Activated T-helper 17 cell treated with anti-CD3 and anti-CD28 coated beads, Interleukin-2, amount 50 U/mL, for 72 hours (primary cell): ENCODE measurements around the gene PROM1. TPM values are rescaled to one million over a fixed set of nuclear protein-coding genes. Genes with fewer than 3 reads are reported as not detected.

Source experiments
- ATAC-seq: fragments of 150-1000 bp; cut with Tn5 transposase; replicated peaks from 2 replicates; pipeline ENCODE4 v1.10.0; 2021; ENCODE audit warnings: mild to moderate bottlenecking, moderate library complexity
- H3K27ac Mint-ChIP-seq: one replicate; pipeline ENCODE4 v1.8.0; 2022; ENCODE audit warnings: mixed read lengths
- H3K27me3 Mint-ChIP-seq: one replicate; pipeline ENCODE4 v1.8.0; 2022; ENCODE audit warnings: mixed read lengths
- H3K36me3 Mint-ChIP-seq: one replicate; pipeline ENCODE4 v1.8.0; 2022; ENCODE audit warnings: low read depth, mild to moderate bottlenecking, mixed read lengths
- H3K4me1 Mint-ChIP-seq: one replicate; pipeline ENCODE4 v1.8.0; 2022; ENCODE audit warnings: mixed read lengths
- H3K4me3 Mint-ChIP-seq: one replicate; pipeline ENCODE4 v1.8.0; 2022; ENCODE audit warnings: mild to moderate bottlenecking, mixed read lengths
- H3K9me3 Mint-ChIP-seq: one replicate; pipeline ENCODE4 v1.8.0; 2022; ENCODE audit warnings: mixed read lengths
- total RNA-seq, 2 donors: library from RNA; stranded (reverse); gene quantifications; one replicate each; pipeline ENCODE4 v1.2.3, GENCODE V29; 2022

The PROM1 gene
- total RNA-seq, 2 donors from 2014 or later, result 0.26 TPM; not detected in 1

GRCh38 chr4:16062601-16063000, 21.2 kb downstream of the PROM1 start:
- Mint-ChIP-seq H3K4me3 (no peak overlapping the region), H3K27ac (no peak overlapping the region), H3K9me3 (peaks cover 3% of the 10 kb centered on the region), H3K27me3 (peaks cover 17% of the 10 kb centered on the region), H3K36me3 (no peaks in the 10 kb centered on the region), H3K4me1 (no peaks in the 10 kb centered on the region)
- no peak for ATAC-seq

- Mint-ChIP-seq H3K4me1 (no peaks in the 10 kb centered on the region), H3K27me3 (peaks cover 45% of the 10 kb centered on the region), H3K4me3 (no peak overlapping the region), H3K27ac (no peak overlapping the region), H3K9me3 (no peaks in the 10 kb centered on the region), H3K36me3 (no peaks in the 10 kb centered on the region)
- no peak for ATAC-seq
These were observed 27.0 kb downstream of the PROM1 start for GRCh38 chr4:16056681-16057385.

DNA sequence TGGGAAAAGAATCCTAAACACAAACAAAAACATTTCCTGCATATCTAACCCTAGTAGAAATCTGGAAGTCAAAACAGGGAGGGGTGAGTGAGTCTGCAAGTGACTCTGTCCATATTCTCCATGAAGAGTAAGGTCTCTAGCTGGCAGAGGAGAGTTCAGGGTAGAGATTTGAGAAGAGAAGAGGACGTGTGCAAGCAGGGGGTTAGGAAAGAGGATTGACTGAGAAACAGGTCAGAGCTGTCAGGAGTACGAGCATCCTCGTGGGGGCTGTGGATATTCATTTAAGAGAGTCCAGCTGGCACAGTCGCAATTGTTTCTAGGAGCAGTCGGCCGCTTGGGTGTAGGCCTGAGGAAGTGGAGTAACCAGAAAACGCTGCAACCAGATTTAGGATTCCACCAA, 27.9 kb downstream of the PROM1 start:
- Mint-ChIP-seq H3K4me1 (no peaks in the 10 kb centered on the region), H3K9me3 (no peaks in the 10 kb centered on the region), H3K4me3 (no peak overlapping the region), H3K27ac (no peak overlapping the region), H3K36me3 (no peaks in the 10 kb centered on the region), H3K27me3 (peaks cover 46% of the 10 kb centered on the region)
- no peak for ATAC-seq

- Mint-ChIP-seq H3K4me1 (no peaks in the 10 kb centered on the region), H3K27me3 (peaks cover 49% of the 10 kb centered on the region), H3K36me3 (no peaks in the 10 kb centered on the region), H3K9me3 (no peaks in the 10 kb centered on the region), H3K4me3 (no peak overlapping the region), H3K27ac (no peak overlapping the region)
- ATAC-seq, result no peak
These were observed 28.4 kb downstream of the PROM1 start for GRCh38 chr4:16055471-16055870.

GRCh38 chr4:16052939-16053338, 30.9 kb downstream of the PROM1 start:
- no peaks in the 10 kb centered on the region for H3K4me1 Mint-ChIP-seq
- no peak for ATAC-seq
- peaks cover 45% of the 10 kb centered on the region for H3K27me3 Mint-ChIP-seq
- no peak overlapping the region for H3K27ac Mint-ChIP-seq
- no peak overlapping the region for H3K4me3 Mint-ChIP-seq
- no peaks in the 10 kb centered on the region for H3K9me3 Mint-ChIP-seq
- H3K36me3 Mint-ChIP-seq, result no peaks in the 10 kb centered on the region

DNA sequence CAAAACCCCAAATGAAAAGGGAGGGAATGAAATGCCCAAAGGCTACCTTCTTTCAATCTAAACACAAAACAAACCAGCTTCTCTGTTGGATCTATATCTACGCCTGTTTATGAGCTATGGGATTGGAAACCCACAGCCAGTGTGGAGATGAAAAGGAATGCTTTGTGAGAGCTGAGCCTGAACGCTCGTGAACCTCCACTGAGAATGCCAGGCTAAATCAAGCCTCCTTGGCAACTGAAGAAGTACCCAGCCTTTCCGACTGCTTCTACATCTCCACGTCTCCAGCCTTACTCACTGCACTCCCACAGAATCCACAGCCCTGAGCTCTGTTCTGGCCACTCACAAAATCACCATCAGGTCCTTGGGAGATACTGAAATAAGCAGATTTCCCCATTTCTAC, 31.8 kb downstream of the PROM1 start:
- no peaks in the 10 kb centered on the region for H3K36me3 Mint-ChIP-seq
- H3K27ac Mint-ChIP-seq, result no peak overlapping the region
- no peak for ATAC-seq
- H3K9me3 Mint-ChIP-seq, result no peaks in the 10 kb centered on the region
- no peak overlapping the region for H3K4me3 Mint-ChIP-seq
- no peaks in the 10 kb centered on the region for H3K4me1 Mint-ChIP-seq
- peaks cover 39% of the 10 kb centered on the region for H3K27me3 Mint-ChIP-seq

DNA sequence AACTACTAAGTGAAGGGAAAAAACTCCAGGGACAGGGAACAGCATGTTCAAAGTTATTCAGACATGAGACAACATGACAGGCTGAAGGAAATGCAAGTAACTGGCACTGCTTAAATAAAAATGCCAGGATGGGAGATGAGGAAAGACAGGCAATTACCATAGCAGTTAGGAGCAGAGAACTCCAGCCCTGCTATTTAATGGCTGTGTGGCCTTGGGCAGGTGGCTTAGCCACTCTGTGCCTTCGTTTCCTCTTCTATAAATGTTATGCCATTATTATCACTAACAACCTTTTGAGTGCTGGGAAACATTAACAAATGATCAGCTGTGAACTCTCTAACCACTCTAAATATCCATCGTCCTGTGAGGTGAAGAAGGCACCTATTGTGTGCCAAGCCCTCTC, 32.7 kb downstream of the PROM1 start:
- Mint-ChIP-seq H3K4me3 (no peak overlapping the region), H3K9me3 (no peaks in the 10 kb centered on the region), H3K36me3 (no peaks in the 10 kb centered on the region), H3K27me3 (peaks cover 34% of the 10 kb centered on the region), H3K27ac (no peak overlapping the region), H3K4me1 (no peaks in the 10 kb centered on the region)
- ATAC-seq, result no peak

- no peak overlapping the region for H3K4me3 Mint-ChIP-seq
These were observed 33.2 kb downstream of the PROM1 start for GRCh38 chr4:16050669-16051068.

DNA sequence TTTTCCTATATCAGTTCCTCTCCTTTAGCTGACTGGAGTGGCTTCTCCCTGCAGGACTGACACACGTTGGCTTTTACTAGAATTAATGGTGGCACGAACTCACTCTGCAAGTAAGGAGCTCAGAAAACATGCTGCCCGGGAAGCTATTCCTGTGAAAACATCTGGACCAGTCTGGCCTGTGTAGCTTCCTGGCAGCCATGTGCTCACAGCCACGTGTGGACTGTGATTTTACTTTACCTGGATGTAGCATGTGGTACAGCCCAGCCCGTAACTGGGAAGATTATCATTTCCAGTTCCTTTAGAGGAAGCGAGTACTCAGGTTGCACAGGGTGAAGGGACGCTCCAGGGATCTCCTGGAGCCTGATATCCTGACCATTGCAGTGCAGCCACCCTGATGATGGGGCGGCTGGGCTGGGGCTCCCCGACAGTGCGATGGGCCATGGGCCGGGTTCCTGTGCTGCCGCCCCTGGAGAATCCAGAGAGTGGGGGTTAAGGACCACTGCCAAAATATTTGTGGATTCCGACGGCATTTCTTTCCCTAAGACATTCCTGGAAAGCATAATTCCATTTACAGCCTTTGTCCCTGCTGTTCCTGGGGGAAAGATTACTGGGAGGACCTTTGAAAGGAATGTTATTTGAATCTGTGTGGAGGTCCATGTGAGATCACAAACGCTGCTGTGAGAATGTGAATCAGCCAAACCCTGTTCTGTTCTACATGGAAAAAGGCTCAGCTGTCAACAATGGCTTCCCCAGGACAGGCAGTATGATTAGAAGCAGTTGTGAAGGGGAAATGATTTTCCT, 35.0 kb downstream of the PROM1 start:
- Mint-ChIP-seq H3K9me3 (no peaks in the 10 kb centered on the region), H3K36me3 (no peaks in the 10 kb centered on the region), H3K4me1 (no peaks in the 10 kb centered on the region), H3K4me3 (no peak overlapping the region), H3K27me3 (peaks cover 15% of the 10 kb centered on the region), H3K27ac (no peak overlapping the region)
- no peak for ATAC-seq

More at GRCh38 chr4:16050669-16051068, 33.2 kb downstream of the PROM1 start:
- Mint-ChIP-seq H3K4me1 (no peaks in the 10 kb centered on the region), H3K27me3 (peaks cover 30% of the 10 kb centered on the region), H3K9me3 (no peaks in the 10 kb centered on the region), H3K27ac (no peak overlapping the region), H3K36me3 (no peaks in the 10 kb centered on the region)
- ATAC-seq, result no peak

DNA sequence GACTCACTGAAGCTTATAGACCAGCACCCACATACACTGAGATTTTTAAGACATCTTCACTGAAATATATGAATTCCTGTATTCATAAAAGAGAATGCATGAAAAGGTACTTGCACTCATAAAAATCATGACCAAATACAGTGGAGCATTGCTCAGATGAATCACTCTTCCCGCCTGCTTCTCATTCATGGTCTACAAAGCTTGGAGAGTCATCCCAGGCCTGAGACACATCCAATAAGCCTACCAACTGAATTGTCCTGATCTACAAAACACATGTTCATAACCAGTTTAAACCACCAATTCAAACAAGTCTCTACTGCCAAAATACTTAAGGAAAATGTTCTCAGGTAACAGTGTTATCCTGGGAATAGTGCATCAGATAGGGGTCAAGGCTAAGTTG, 38.1 kb downstream of the PROM1 start:
- Mint-ChIP-seq H3K27me3 (peaks cover under 1% of the 10 kb centered on the region), H3K36me3 (no peaks in the 10 kb centered on the region), H3K9me3 (no peaks in the 10 kb centered on the region), H3K4me3 (no peak overlapping the region), H3K27ac (no peak overlapping the region), H3K4me1 (no peaks in the 10 kb centered on the region)
- no peak for ATAC-seq

DNA sequence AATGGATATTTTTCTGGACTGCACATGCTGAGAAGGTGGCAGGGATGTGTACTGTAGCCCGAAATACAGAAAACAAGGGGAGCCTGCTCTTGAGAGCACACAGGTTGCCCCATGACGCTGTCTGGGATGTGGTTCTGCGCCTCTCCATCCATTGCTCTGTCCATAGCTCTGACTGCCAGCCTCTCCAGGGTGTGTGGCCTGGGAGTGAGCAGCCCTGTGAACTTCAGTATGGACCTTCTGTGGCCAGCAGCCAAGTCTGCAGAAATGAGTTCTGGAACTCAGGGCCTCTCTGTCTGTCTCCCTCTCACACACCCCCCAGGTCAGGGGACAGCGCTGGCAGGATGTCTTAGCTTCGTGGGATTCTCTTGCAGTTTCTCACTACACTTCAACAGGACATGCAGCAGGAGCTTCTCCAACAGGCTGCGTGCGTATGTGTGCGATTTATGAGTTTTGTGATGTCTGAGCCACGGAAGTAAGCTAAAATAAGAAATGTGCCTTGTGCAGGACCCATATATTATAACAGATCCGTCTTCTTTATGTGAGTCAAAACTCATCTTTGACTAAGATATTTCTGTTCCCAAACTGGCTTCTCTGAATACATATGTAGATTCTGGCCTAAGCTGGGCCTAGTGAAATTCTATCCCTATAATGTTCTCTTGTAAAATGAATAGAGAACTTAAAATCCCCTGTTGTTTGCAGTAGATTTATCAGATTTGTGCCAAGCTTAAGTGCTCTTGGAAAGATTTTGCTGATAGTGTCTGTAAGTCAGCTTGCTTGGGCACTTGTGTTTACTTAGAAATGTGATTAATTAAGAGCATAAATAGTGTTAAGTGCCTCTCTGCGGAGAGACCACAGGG, 40.0 kb downstream of the PROM1 start:
- Mint-ChIP-seq H3K9me3 (no peaks in the 10 kb centered on the region), H3K27me3 (no peaks in the 10 kb centered on the region), H3K36me3 (no peaks in the 10 kb centered on the region), H3K27ac (no peak overlapping the region), H3K4me1 (no peaks in the 10 kb centered on the region), H3K4me3 (no peak overlapping the region)
- no peak for ATAC-seq

GRCh38 chr4:16039139-16039538, 44.7 kb downstream of the PROM1 start:
- H3K9me3 Mint-ChIP-seq, result no peaks in the 10 kb centered on the region
- H3K27ac Mint-ChIP-seq, result no peak overlapping the region
- peaks cover 4% of the 10 kb centered on the region for H3K27me3 Mint-ChIP-seq
- ATAC-seq, result no peak
- H3K4me3 Mint-ChIP-seq, result no peak overlapping the region
- H3K4me1 Mint-ChIP-seq, result no peaks in the 10 kb centered on the region
- H3K36me3 Mint-ChIP-seq, result no peaks in the 10 kb centered on the region

- ATAC-seq, result no peak
- no peaks in the 10 kb centered on the region for H3K4me1 Mint-ChIP-seq
- H3K27me3 Mint-ChIP-seq, result peaks cover 4% of the 10 kb centered on the region
- no peaks in the 10 kb centered on the region for H3K9me3 Mint-ChIP-seq
- no peak overlapping the region for H3K27ac Mint-ChIP-seq
- no peak overlapping the region for H3K4me3 Mint-ChIP-seq
- no peaks in the 10 kb centered on the region for H3K36me3 Mint-ChIP-seq
These were observed 45.9 kb downstream of the PROM1 start for GRCh38 chr4:16037901-16038300.

GRCh38 chr4:16035843-16036242, 48.0 kb downstream of the PROM1 start:
- Mint-ChIP-seq H3K27me3 (peaks cover 4% of the 10 kb centered on the region), H3K9me3 (no peaks in the 10 kb centered on the region), H3K4me1 (no peaks in the 10 kb centered on the region), H3K27ac (no peak overlapping the region), H3K4me3 (no peak overlapping the region), H3K36me3 (no peaks in the 10 kb centered on the region)
- ATAC-seq, result no peak
